Gastrocnemius medialis (tissue), 4 donors: ENCODE measurements around the gene FBXL16. TPM values are rescaled to one million over a fixed set of nuclear protein-coding genes. Genes with fewer than 3 reads are reported as not detected.

ENCODE experiments used
- ATAC-seq, 2 donors: fragments of 150-250 bp; one replicate each; pipeline ENCODE4 v1.9.1; 2016
- DNase-seq, 2 donors: peaks; one replicate each; pipeline ENCODE4 v3.0.0-alpha.2; 2019
- H3K27ac ChIP-seq, 4 donors: fragments of 200-600 bp; sonication (generic); 1 replicate in 1 of 4; 2 replicates in 3 of 4; pipeline ENCODE4 v1.5.1; 2016 to 2018; ENCODE audit warnings: mild to moderate bottlenecking in 2 of 4, moderate library complexity in 1 of 4
- H3K27me3 ChIP-seq, 3 donors: fragments of 200-600 bp; sonication (generic) in 2 of 3; 1 replicate in 1 of 3; 2 replicates in 2 of 3; pipeline versions ENCODE4 v1.5.1 to v1.6.0; 2016 to 2019; ENCODE audit warnings: mild to moderate bottlenecking in 1 of 3, moderate library complexity in 1 of 3
- H3K36me3 ChIP-seq, 2 donors: fragments of 200-600 bp; sonication (generic) in 1 of 2; one replicate each; pipeline ENCODE4 v1.5.1; 2017 to 2018
- H3K4me1 ChIP-seq, 2 donors: fragments of 200-600 bp; sonication (generic) in 1 of 2; one replicate each; pipeline ENCODE4 v1.5.1; 2016 to 2017; ENCODE audit warnings: mild to moderate bottlenecking in 2 of 2
- H3K4me3 ChIP-seq, 4 donors: fragments of 200-600 bp; sonication (generic) in 3 of 4; 1 replicate in 1 of 4; 2 replicates in 3 of 4; pipeline ENCODE4 v1.5.1; 2016 to 2019; ENCODE audit warnings: mild to moderate bottlenecking in 2 of 4
- H3K9me3 ChIP-seq, 3 donors: fragments of 200-600 bp; sonication (generic) in 2 of 3; 1 replicate in 1 of 3; 2 replicates in 2 of 3; pipeline ENCODE4 v1.5.1; 2016 to 2019
- CTCF ChIP-seq, 5 experiments: fragments of 450-650 bp in 3 of 5; fragments of 200-600 bp in 2 of 5; sonication (generic) in 2 of 5; IDR thresholded peaks in 4 of 5; conservative IDR thresholded peaks in 1 of 5; 1 replicate in 4 of 5; 2 replicates in 1 of 5; pipeline ENCODE4 v1.5.1; 2016 to 2019; ENCODE audit warnings: antibody characterized with exemption in 5 of 5, mild to moderate bottlenecking in 3 of 5, moderate library complexity in 3 of 5
- POLR2A ChIP-seq, 2 donors: fragments of 450-650 bp; IDR thresholded peaks; one replicate each; pipeline ENCODE4 v1.6.1; 2017; ENCODE audit warnings: antibody characterized with exemption in 2 of 2, mild to moderate bottlenecking in 2 of 2, moderate library complexity in 2 of 2
- in situ Hi-C, 4 donors: fragments of 200-750 bp; cut with MboI; loops; one replicate each; pipeline versions ENCODE4 v1.15.0 to v1.8.0; 2017; ENCODE audit warnings: low sequenced_read_pairs in 4 of 4
- intact Hi-C: fragments of 100-400 bp; cut with DNase I; formaldehyde crosslinking; loops from one replicate; pipeline ENCODE4 v1.15.1; 2023; ENCODE audit warnings: low total_unique reads
- total RNA-seq, 4 donors: library from RNA; depleted of rRNA; stranded (reverse); fragments of >200 nt; gene quantifications; one replicate each; pipeline versions ENCODE4 v1.1.0 to v1.2.3, GENCODE V29; 2016

FBXL16 gene
- total RNA-seq, 4 donors from 2014 or later: not detected

GRCh38 chr16:723695-724094 is 18.1 kb upstream of the FBXL16 start:
- ATAC-seq (no peak), DNase-seq (no peak)
- Histone ChIP-seq H3K27ac (no peak overlapping the region), H3K36me3 (no peaks in the 10 kb centered on the region), H3K27me3 (peaks cover 22 to 34% (median 33%) of the 10 kb centered on the region in 3 donors), H3K4me1 (peaks cover 20 to 35% of the 10 kb centered on the region in 2 donors), H3K9me3 (no peaks in the 10 kb centered on the region), H3K4me3 (no peak overlapping the region)
- in situ Hi-C loops: no loop called here
- intact Hi-C loops: no loop called here
- TF ChIP-seq CTCF (IDR thresholded peaks at IDR 0.05 in 4 of 5, conservative IDR thresholded peaks at IDR 0.05 in 1 of 5) (no peak), POLR2A (IDR thresholded peaks at IDR 0.05) (no peak)

GRCh38 chr16:722835-723633 is 17.4 kb upstream of the FBXL16 start:
- Histone ChIP-seq H3K9me3 (no peaks in the 10 kb centered on the region), H3K27ac (no peak overlapping the region), H3K4me1 (peaks cover 20 to 32% of the 10 kb centered on the region in 2 donors), H3K4me3 (no peak overlapping the region), H3K27me3 (peaks cover 19 to 28% (median 27%) of the 10 kb centered on the region in 3 donors), H3K36me3 (no peaks in the 10 kb centered on the region)
- DNase-seq (no peak), ATAC-seq (no peak)
- TF ChIP-seq CTCF (IDR thresholded peaks at IDR 0.05 in 4 of 5, conservative IDR thresholded peaks at IDR 0.05 in 1 of 5) (no peak), POLR2A (IDR thresholded peaks at IDR 0.05) (no peak)
- intact Hi-C loops (no loop called here), in situ Hi-C loops (no loop called here)

- Histone ChIP-seq H3K36me3 (no peaks in the 10 kb centered on the region), H3K4me3 (peak overlapping the region; percentile 76 to 99 (median 83)), H3K4me1 (peaks cover 14 to 24% of the 10 kb centered on the region in 2 donors), H3K27ac (peak overlapping the region; percentile 86 to 95 (median 90)), H3K9me3 (no peaks in the 10 kb centered on the region), H3K27me3 (peaks cover 11 to 18% (median 16%) of the 10 kb centered on the region in 3 donors)
- DNase-seq: no peak
- TF ChIP-seq POLR2A (IDR thresholded peaks at IDR 0.05) (no peak), CTCF (IDR thresholded peaks at IDR 0.05 in 4 of 5, conservative IDR thresholded peaks at IDR 0.05 in 1 of 5) (no peak)
- in situ Hi-C loops (no loop called here), intact Hi-C loops (loop anchor here (1.0 to 2.0 kb wide), 3 partner anchors 19 to 67 kb away; partner anchors contain the start of genes CHTF18, RPUSD1 and WDR24)
- no peak for ATAC-seq
Observed at GRCh38 chr16:721765-722540, 16.4 kb upstream of the FBXL16 start.

- in situ Hi-C loops: no loop called here
- H3K27ac ChIP-seq: peak within 1 kb of the TSS; percentile 86 to 95 (median 90)
- H3K4me3 ChIP-seq: peak within 1 kb of the TSS; percentile 76 to 99 (median 83)
- H3K4me1 ChIP-seq: peaks cover 15 to 30% of the 10 kb centered on the region in 2 donors
- H3K36me3 ChIP-seq: no peaks in the 10 kb centered on the region
- ATAC-seq (peak; percentile 90), DNase-seq (peak; percentile 68 to 83)
- intact Hi-C loops: loop anchor here (1.0 to 2.0 kb wide), 3 partner anchors 20 to 68 kb away; partner anchors contain the start of genes CHTF18, RPUSD1 and WDR24
- TF ChIP-seq CTCF (IDR thresholded peaks at IDR 0.05 in 4 of 5, conservative IDR thresholded peaks at IDR 0.05 in 1 of 5) (peak in 2 of 5 experiments; percentile 19 to 34), POLR2A (IDR thresholded peaks at IDR 0.05) (peak; percentile 70 to 71)
- H3K9me3 ChIP-seq: no peaks in the 10 kb centered on the region
- H3K27me3 ChIP-seq: peaks cover 6 to 14% (median 11%) of the 10 kb centered on the region in 3 donors
Observed at GRCh38 chr16:720990-721764, 15.6 kb upstream of the FBXL16 start, which contains the start of gene ANTKMT. ANTKMT (plus strand) TSS chr16:721146; CDS start chr16:721275, 129 bp downstream.
